GM10248 (cell line): ENCODE data around the gene JARID2.

Experiments
- CTCF ChIA-PET: fragments of 300-600 bp; sonication (Branson Sonifier 250); formaldehyde crosslinking; extraction: SDS; loops from one replicate; lab custom pipeline; 2021; ENCODE audit warnings: antibody characterized with exemption; lab: Yijun Ruan, JAX
- POLR2A ChIA-PET: fragments of 350-650 bp; sonication (Branson Sonifier 250); formaldehyde crosslinking; extraction: SDS; loops from one replicate; lab custom pipeline; 2020; ENCODE audit warnings: antibody characterized with exemption; lab: Yijun Ruan, JAX
- DNase-seq: peaks from one replicate; pipeline ENCODE4 v3.0.0; 2012; ENCODE audit errors: extremely low spot score
- TF ChIP-seq, protein P1 (sequence below): IDR thresholded peaks from 2 replicates; pipeline ENCODE4 v1.5.1; 2012; ENCODE audit warnings: mild to moderate bottlenecking, low read depth; ENCODE audit errors: extremely low read depth, missing control alignments, control extremely low read depth

Gene JARID2

DNA sequence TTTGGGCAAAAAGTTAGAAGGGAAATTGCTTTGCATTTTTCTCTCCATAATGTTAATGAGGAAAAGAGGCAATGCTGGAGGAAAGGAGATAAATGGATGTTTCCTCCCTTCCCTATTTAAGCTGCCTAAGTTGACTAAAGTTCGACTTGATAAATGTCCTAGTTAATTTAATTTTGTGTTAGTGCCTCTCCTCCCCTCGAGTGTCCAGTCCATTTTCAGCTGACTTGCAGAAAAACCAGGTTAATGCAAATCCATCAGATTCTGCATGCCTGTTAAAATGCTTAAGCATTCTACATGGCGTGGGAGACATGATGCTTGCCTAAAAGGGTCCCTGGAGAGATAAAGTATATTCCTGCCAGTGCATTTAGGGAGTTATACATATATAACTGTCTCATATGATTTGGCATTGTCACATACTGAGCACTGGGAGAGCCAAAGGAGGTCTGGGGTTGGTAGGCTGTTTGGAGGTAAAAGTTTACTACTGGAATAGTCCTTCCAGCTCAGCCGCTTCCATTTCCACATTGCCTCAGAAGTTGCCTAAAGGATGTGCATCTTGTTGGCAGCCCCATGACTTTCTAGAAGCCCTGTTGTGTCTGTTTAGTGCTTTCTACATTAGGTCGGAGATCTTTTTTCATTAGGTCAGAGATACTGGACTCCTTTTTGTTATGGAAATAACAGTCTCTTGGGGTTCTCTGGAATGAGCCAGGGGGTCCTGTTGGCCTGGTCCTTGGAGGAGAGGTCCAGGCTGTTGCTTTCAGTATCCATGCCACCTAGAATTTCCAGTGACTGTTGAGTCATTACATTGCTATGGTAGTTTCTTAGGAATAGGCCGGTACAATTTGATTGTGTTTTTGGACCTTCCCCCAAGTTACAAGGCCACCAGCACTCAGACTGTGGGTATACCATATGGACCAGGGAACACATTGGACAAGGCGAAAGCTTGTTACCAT, 30.4 kb downstream of the JARID2 start:
- no peak for DNase-seq
- CTCF ChIA-PET, result interaction anchor here (1.1 to 3.3 kb wide), 8 partner anchors 8 to 73 kb away, joined by 3 to 16 read pairs (median 7); no protein-coding TSS in a partner anchor
- TF ChIP-seq, protein P1, sequence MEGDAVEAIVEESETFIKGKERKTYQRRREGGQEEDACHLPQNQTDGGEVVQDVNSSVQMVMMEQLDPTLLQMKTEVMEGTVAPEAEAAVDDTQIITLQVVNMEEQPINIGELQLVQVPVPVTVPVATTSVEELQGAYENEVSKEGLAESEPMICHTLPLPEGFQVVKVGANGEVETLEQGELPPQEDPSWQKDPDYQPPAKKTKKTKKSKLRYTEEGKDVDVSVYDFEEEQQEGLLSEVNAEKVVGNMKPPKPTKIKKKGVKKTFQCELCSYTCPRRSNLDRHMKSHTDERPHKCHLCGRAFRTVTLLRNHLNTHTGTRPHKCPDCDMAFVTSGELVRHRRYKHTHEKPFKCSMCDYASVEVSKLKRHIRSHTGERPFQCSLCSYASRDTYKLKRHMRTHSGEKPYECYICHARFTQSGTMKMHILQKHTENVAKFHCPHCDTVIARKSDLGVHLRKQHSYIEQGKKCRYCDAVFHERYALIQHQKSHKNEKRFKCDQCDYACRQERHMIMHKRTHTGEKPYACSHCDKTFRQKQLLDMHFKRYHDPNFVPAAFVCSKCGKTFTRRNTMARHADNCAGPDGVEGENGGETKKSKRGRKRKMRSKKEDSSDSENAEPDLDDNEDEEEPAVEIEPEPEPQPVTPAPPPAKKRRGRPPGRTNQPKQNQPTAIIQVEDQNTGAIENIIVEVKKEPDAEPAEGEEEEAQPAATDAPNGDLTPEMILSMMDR, result no peak
- POLR2A ChIA-PET, result no interaction called here

DNA sequence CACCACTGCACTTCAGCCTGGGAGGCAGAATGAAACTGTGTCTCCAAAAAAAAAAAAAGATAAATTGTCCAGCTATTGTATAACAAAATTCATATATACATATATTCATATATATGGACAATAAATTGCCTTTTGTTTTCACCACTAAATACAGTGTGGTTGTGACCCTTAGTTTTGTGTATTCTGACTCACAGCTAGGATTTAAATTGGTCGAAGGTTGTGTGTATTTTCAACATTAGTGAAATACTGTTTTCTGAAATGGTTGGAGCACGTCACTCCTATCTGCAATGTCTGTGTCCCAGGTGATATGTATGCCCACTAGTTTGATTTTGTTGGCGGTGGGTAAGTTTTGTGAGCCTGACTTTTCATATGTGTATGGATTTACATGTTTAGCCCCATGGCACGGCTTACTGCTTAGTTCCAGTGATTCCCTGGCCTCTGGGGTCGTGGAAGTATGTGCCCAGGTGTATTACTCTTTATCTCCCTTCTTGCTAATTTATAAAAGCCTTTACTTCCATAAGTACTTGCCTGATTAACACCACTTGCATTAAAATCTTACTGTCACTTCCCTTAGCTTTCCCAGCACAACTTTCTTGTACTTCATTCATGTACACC, 33.3 kb downstream of the JARID2 start:
- ChIA-PET POLR2A (interaction anchor here (1.0 kb wide), 1 partner anchor 23 kb away, joined by 3 read pairs; no protein-coding TSS in a partner anchor), CTCF (interaction anchor here (0.7 to 2.8 kb wide), 5 partner anchors 9 to 104 kb away, joined by 3 to 26 read pairs (median 6); no protein-coding TSS in a partner anchor)
- TF ChIP-seq, protein P1, result no peak
- DNase-seq, result no peak

DNA sequence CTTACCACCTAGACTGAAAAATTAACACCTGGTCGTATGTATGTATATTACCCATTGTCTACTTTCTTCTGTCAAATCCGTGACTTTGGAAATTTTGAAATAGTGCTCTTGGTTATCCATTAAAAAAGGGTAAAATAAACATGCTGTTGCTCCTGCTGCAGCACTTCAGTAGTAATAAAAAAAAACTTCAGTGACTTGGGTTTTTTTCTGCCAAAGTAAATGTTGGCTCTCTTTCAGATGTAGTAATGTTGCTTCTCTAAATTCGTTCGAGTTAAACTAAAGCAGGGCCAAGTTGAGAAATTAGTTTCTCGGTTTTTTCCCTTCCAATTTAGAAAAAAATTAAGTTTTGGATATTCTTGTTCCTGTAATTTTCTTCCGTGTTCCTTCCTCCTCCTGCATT, 34.2 kb downstream of the JARID2 start:
- TF ChIP-seq, protein P1, result no peak
- CTCF ChIA-PET, result interaction anchor here (1.0 to 2.8 kb wide), 2 partner anchors 14 to 21 kb away, joined by 3 to 26 read pairs; no protein-coding TSS in a partner anchor
- DNase-seq, result no peak
- POLR2A ChIA-PET, result no interaction called here

DNA sequence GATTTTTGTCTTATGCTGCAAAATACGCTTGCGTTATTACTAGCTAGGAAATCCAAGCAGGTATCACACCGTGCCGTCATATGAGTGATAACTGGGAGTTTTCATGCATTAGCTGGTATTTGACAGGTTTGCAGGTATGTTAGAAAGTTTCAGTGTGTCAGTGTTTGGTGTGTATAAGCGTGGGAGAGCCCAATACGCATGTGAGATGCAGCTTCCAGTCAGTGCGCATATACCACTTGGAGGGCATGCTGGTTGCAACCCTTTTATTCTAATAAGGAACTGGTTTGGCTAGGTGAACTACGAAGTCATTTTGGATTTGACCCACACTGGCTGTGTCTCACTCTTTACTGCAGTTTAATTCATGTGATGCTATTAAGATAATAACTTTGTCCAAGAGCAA, 35.1 kb downstream of the JARID2 start:
- TF ChIP-seq, protein P1, result no peak
- ChIA-PET POLR2A (no interaction called here), CTCF (interaction anchor here (1.0 to 1.2 kb wide), 3 partner anchors 20 to 109 kb away, joined by 3 read pairs; no protein-coding TSS in a partner anchor)
- DNase-seq, result no peak

DNA sequence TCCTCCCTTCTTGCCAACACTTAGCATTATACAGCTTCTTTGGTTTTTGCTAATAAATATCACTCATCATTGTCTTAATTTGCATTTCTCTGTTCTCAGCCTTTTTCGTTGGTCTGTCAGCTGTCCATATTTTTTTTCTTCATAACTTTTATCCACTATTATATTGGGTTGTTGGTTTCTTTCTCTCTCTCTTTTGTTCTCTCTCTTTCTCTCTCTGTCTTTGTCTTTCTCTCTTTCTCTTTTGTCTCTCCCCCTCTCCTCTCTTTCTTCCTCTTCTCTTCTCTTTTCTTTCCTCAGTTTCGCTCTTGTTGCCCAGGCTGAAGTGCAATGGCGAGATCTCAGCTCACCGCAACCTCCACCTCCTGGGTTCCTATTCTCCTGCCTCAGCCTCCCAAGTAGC, 36.5 kb downstream of the JARID2 start:
- ChIA-PET POLR2A (no interaction called here), CTCF (interaction anchor here (1.0 to 1.3 kb wide), 3 partner anchors 11 to 60 kb away, joined by 3 to 4 read pairs (median 3); no protein-coding TSS in a partner anchor)
- no peak for DNase-seq
- TF ChIP-seq, protein P1, result no peak

DNA sequence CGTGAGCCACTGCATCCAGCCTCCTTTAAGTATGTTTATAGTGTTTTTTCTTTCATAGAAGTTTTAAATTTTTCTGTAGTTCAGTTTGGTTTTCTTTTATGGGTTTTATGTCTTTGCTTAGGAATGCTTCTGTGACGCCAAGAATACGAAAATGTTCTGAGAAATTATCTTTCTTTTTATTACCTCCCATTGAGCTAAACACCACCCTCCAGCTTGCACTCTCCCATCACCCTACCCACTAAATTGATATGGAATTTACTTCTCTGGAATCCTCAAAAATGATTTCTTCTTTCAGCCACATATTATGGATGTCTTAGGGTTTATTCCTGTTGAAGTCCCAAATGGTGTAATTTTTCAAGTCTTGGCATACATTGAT, 38.1 kb downstream of the JARID2 start:
- DNase-seq, result no peak
- ChIA-PET POLR2A (no interaction called here), CTCF (interaction anchor here (1.0 to 1.2 kb wide), 2 partner anchors 9 to 33 kb away, joined by 3 read pairs; no protein-coding TSS in a partner anchor)
- TF ChIP-seq, protein P1, result no peak
